SH-SY5Y (cell line): Measurements from ENCODE around the gene PRM1.

Experiments
- GATA2 ChIP-seq: IDR thresholded peaks from 2 replicates; pipeline ENCODE4 v1.6.1; 2011; ENCODE audit warnings: mild to moderate bottlenecking, low read depth, low read length
- GATA3 ChIP-seq: IDR thresholded peaks from 2 replicates; pipeline ENCODE4 v1.6.1; 2011; ENCODE audit warnings: low read depth, mild to moderate bottlenecking, low read length, moderate library complexity

Gene PRM1

GRCh38 chr16:11321662-11322061 lies 40.5 kb upstream of the PRM1 start:
- no peak for TF ChIP-seq GATA2

GRCh38 chr16:11320170-11320569 lies 39.0 kb upstream of the PRM1 start:
- TF ChIP-seq GATA2 = no peak
- TF ChIP-seq GATA3 = no peak

GRCh38 chr16:11319529-11320146 lies 38.5 kb upstream of the PRM1 start:
- TF ChIP-seq GATA2 (no peak), GATA3 (no peak)

GRCh38 chr16:11318817-11319216 lies 37.7 kb upstream of the PRM1 start:
- TF ChIP-seq GATA2 = no peak
- no peak for TF ChIP-seq GATA3

GRCh38 chr16:11316331-11317015 lies 35.3 kb upstream of the PRM1 start:
- TF ChIP-seq GATA3 (no peak), GATA2 (no peak)

GRCh38 chr16:11315510-11315909 lies 34.4 kb upstream of the PRM1 start:
- TF ChIP-seq GATA2 = no peak
- TF ChIP-seq GATA3 = no peak

GRCh38 chr16:11314309-11314894 lies 33.3 kb upstream of the PRM1 start:
- TF ChIP-seq GATA3 (no peak), GATA2 (no peak)

- no peak for TF ChIP-seq GATA3
- no peak for TF ChIP-seq GATA2
Observed at GRCh38 chr16:11313493-11314308, 32.6 kb upstream of the PRM1 start.

- TF ChIP-seq GATA2 = no peak
Observed at GRCh38 chr16:11312718-11313492, 31.8 kb upstream of the PRM1 start.

GRCh38 chr16:11310997-11311561 lies 29.9 kb upstream of the PRM1 start:
- TF ChIP-seq GATA3 (no peak), GATA2 (no peak)

GRCh38 chr16:11310634-11310977 lies 29.5 kb upstream of the PRM1 start:
- TF ChIP-seq GATA3 = no peak
- no peak for TF ChIP-seq GATA2

- TF ChIP-seq GATA2 (no peak), GATA3 (no peak)
Observed at GRCh38 chr16:11309895-11310633, 28.9 kb upstream of the PRM1 start.

GRCh38 chr16:11308493-11309283 lies 27.6 kb upstream of the PRM1 start:
- TF ChIP-seq GATA3 (no peak), GATA2 (no peak)
